SK-N-SH treated with all-trans-retinoic acid at 6 μM for 48 hours (cell line): ENCODE results near the gene DIP2C.

ENCODE experiments used
- ATAC-seq: fragments of 200-7000 bp; cut with Tn5 transposase; 3 replicates; pipeline ENCODE4 v1.9.1; 2020; ENCODE audit warnings: mild to moderate bottlenecking, moderate library complexity
- ARNTL ChIP-seq: fragments of 450-650 bp; formaldehyde crosslinking; IDR thresholded peaks from 2 replicates; pipeline ENCODE4 v1.5.0; 2020; ENCODE audit warnings: low read depth, mild to moderate bottlenecking, moderate library complexity, borderline replicate concordance
- BACH2 ChIP-seq: fragments of 250-450 bp; sonication (Bioruptor Pico); IDR thresholded peaks from 2 replicates; pipeline ENCODE4 v1.9.0; 2021; ENCODE audit warnings: mild to moderate bottlenecking, borderline replicate concordance
- GLIS3 ChIP-seq: fragments of 250-450 bp; sonication (Bioruptor Pico); IDR thresholded peaks from 2 replicates; pipeline ENCODE4 v1.5.0; 2020; ENCODE audit warnings: mild to moderate bottlenecking, moderate library complexity
- ISL1 ChIP-seq: fragments of 250-450 bp; sonication (Bioruptor Pico); IDR thresholded peaks from 2 replicates; pipeline ENCODE4 v2.1.2; 2022; ENCODE audit warnings: mild to moderate bottlenecking, moderate library complexity
- PPARA ChIP-seq: fragments of 250-450 bp; sonication (Bioruptor Pico); IDR thresholded peaks from 2 replicates; pipeline ENCODE4 v1.5.0; 2020; ENCODE audit warnings: mild to moderate bottlenecking, borderline replicate concordance
- RARB ChIP-seq: fragments of 250-450 bp; sonication (Bioruptor Pico); IDR thresholded peaks from 2 replicates; pipeline ENCODE4 v1.8.0; 2021; ENCODE audit warnings: mild to moderate bottlenecking, moderate library complexity
- SNAI2 ChIP-seq: fragments of 250-450 bp; sonication (Bioruptor Pico); IDR thresholded peaks from 2 replicates; pipeline ENCODE4 v1.5.0; 2020; ENCODE audit warnings: mild to moderate bottlenecking, moderate library complexity
- TOX ChIP-seq: fragments of 250-450 bp; sonication (Bioruptor Pico); IDR thresholded peaks from 2 replicates; pipeline ENCODE4 v1.8.0; 2021; ENCODE audit warnings: mild to moderate bottlenecking, moderate library complexity, borderline replicate concordance
- ZC3H10 ChIP-seq: fragments of 250-450 bp; sonication (Bioruptor Pico); IDR thresholded peaks from 2 replicates; pipeline ENCODE4 v1.5.1; 2021; ENCODE audit warnings: mild to moderate bottlenecking, moderate library complexity
- ZFP3 ChIP-seq: fragments of 250-450 bp; sonication (Bioruptor Pico); IDR thresholded peaks from 2 replicates; pipeline ENCODE4 v1.5.0; 2020; ENCODE audit warnings: mild to moderate bottlenecking, moderate library complexity
- ZFP30 ChIP-seq: fragments of 450-650 bp; formaldehyde crosslinking; IDR thresholded peaks from 2 replicates; pipeline ENCODE4 v1.5.0; 2022; ENCODE audit warnings: mild to moderate bottlenecking, moderate library complexity
- ZNF565 ChIP-seq: fragments of 450-650 bp; formaldehyde crosslinking; conservative IDR thresholded peaks from 2 replicates; pipeline ENCODE4 v1.5.0; 2020; ENCODE audit warnings: low read depth, mild to moderate bottlenecking, moderate library complexity
- ZNF70 ChIP-seq: fragments of 450-650 bp; formaldehyde crosslinking; IDR thresholded peaks from 2 replicates; pipeline ENCODE4 v1.5.0; 2020; ENCODE audit warnings: mild to moderate bottlenecking, moderate library complexity
- ZNF8 ChIP-seq: fragments of 450-650 bp; formaldehyde crosslinking; IDR thresholded peaks from 2 replicates; pipeline ENCODE4 v1.5.0; 2020; ENCODE audit warnings: mild to moderate bottlenecking, moderate library complexity
- TF ChIP-seq, protein P1 (sequence below): fragments of 250-450 bp; sonication (Bioruptor Pico); IDR thresholded peaks from 2 replicates; pipeline ENCODE4 v1.5.0; 2020; ENCODE audit warnings: mild to moderate bottlenecking, moderate library complexity
- TF ChIP-seq, protein P2 (sequence below): fragments of 250-450 bp; sonication (Bioruptor Pico); IDR thresholded peaks from 2 replicates; pipeline ENCODE4 v1.5.1; 2021; ENCODE audit warnings: mild to moderate bottlenecking, moderate library complexity
- TF ChIP-seq, protein P3 (sequence below): fragments of 250-450 bp; sonication (Bioruptor Pico); IDR thresholded peaks from 2 replicates; pipeline ENCODE4 v1.8.0; 2021; ENCODE audit warnings: low read depth, mild to moderate bottlenecking, moderate library complexity, borderline replicate concordance
- TF ChIP-seq, protein P4 (sequence below): fragments of 250-450 bp; sonication (Bioruptor Pico); IDR thresholded peaks from 2 replicates; pipeline ENCODE4 v1.8.0; 2020; ENCODE audit warnings: mild to moderate bottlenecking, moderate library complexity, borderline replicate concordance

Gene DIP2C

DNA sequence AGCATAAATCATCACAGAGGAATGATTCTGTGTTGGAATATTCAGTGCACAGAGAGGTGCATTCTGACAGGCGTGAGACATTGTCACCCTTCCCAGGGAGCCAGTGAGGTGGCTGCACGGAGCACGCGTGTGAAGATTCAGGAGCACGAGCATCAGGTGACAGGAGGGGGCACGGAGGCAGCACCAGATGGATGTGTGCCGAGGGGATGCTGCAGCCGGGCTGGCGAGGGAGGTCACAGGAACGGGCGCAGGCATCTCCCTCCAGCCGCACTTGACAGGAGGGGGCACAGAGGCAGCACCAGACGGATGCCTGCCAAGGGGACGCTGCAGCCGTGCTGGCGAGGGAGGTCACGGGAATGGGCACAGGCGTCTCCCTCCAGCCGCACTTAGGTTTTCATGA lies 66.5 kb downstream of the DIP2C start:
- ATAC-seq = no peak
- TF ChIP-seq GLIS3 (CRISPR knock-in tag) (no peak), ARNTL (CRISPR knock-in tag) (no peak), ZFP3 (CRISPR knock-in tag) (no peak), SNAI2 (CRISPR knock-in tag) (no peak), ZC3H10 (CRISPR knock-in tag) (no peak), ZFP30 (CRISPR knock-in tag) (no peak), TOX (CRISPR knock-in tag) (no peak), PPARA (CRISPR knock-in tag) (no peak)
- TF ChIP-seq, protein P1, sequence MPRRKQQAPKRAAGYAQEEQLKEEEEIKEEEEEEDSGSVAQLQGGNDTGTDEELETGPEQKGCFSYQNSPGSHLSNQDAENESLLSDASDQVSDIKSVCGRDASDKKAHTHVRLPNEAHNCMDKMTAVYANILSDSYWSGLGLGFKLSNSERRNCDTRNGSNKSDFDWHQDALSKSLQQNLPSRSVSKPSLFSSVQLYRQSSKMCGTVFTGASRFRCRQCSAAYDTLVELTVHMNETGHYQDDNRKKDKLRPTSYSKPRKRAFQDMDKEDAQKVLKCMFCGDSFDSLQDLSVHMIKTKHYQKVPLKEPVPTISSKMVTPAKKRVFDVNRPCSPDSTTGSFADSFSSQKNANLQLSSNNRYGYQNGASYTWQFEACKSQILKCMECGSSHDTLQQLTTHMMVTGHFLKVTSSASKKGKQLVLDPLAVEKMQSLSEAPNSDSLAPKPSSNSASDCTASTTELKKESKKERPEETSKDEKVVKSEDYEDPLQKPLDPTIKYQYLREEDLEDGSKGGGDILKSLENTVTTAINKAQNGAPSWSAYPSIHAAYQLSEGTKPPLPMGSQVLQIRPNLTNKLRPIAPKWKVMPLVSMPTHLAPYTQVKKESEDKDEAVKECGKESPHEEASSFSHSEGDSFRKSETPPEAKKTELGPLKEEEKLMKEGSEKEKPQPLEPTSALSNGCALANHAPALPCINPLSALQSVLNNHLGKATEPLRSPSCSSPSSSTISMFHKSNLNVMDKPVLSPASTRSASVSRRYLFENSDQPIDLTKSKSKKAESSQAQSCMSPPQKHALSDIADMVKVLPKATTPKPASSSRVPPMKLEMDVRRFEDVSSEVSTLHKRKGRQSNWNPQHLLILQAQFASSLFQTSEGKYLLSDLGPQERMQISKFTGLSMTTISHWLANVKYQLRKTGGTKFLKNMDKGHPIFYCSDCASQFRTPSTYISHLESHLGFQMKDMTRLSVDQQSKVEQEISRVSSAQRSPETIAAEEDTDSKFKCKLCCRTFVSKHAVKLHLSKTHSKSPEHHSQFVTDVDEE (CRISPR knock-in tag) = no peak
- TF ChIP-seq, protein P2, sequence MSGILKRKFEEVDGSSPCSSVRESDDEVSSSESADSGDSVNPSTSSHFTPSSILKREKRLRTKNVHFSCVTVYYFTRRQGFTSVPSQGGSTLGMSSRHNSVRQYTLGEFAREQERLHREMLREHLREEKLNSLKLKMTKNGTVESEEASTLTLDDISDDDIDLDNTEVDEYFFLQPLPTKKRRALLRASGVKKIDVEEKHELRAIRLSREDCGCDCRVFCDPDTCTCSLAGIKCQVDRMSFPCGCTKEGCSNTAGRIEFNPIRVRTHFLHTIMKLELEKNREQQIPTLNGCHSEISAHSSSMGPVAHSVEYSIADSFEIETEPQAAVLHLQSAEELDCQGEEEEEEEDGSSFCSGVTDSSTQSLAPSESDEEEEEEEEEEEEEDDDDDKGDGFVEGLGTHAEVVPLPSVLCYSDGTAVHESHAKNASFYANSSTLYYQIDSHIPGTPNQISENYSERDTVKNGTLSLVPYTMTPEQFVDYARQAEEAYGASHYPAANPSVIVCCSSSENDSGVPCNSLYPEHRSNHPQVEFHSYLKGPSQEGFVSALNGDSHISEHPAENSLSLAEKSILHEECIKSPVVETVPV = no peak

DNA sequence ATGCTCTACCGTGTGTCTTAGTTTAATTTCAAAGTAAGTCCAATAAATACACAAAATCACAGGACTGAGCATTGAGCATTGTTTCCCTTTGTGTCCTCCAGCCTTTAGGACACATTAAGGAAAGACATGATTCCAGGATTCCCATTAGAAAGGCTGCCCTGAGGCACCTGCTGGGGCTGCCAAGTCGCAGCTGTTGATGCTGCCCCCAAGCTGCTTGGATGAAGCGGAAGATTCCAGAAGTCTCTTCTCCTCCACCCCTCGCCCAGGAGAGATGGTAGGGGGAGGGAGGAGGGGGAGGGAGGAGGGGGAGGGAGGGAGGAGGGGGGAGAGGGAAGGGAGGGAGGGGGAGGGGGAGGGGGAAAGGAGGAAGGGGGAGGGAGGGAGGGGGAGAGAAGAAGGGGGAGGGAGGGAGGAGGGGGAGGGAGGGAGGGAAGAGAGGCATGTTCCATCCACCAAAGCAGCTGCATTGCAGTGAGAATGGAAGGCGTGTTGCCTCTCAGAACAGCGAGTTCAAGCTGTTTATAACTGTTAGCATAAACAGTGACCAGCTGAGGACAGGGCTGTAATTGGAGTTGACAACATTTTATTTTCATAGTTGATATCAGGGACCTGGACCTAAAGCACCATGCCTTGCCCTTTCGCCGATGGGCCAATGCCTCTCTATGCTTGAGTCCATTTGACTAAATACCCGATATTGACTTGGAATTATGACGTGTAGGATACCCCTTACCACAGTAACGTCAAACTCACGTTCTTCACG lies 67.3 kb downstream of the DIP2C start:
- TF ChIP-seq ZNF8 (CRISPR knock-in tag) (no peak), TOX (CRISPR knock-in tag) (no peak), ZFP3 (CRISPR knock-in tag) (no peak)
- ATAC-seq = no peak

DNA sequence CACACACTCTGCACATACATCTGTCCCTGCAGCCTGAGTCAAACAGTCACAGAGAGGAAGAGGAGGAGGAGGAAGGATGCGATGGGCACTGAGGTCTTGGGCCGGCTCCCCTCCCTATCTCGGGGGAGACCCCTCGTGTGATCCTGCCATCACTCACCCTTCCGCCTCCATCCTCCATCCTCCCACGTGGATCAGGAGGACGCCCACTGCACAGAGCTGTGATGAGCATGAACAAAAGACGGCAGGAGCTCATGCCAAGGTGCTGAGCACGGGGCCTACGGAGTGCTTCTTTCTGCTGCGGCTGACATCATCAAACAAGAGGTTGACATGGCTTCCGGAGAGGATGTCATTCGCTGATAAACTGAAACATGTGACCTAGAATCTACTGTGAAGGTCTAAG lies 68.0 kb downstream of the DIP2C start:
- no peak for ATAC-seq
- TF ChIP-seq, protein P3, sequence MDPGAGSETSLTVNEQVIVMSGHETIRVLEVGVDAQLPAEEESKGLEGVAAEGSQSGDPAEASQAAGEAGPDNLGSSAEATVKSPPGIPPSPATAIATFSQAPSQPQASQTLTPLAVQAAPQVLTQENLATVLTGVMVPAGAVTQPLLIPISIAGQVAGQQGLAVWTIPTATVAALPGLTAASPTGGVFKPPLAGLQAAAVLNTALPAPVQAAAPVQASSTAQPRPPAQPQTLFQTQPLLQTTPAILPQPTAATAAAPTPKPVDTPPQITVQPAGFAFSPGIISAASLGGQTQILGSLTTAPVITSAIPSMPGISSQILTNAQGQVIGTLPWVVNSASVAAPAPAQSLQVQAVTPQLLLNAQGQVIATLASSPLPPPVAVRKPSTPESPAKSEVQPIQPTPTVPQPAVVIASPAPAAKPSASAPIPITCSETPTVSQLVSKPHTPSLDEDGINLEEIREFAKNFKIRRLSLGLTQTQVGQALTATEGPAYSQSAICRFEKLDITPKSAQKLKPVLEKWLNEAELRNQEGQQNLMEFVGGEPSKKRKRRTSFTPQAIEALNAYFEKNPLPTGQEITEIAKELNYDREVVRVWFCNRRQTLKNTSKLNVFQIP = no peak
- TF ChIP-seq ZFP30 (CRISPR knock-in tag) (no peak), PPARA (CRISPR knock-in tag) (no peak), ZNF70 (CRISPR knock-in tag) (no peak)

DNA sequence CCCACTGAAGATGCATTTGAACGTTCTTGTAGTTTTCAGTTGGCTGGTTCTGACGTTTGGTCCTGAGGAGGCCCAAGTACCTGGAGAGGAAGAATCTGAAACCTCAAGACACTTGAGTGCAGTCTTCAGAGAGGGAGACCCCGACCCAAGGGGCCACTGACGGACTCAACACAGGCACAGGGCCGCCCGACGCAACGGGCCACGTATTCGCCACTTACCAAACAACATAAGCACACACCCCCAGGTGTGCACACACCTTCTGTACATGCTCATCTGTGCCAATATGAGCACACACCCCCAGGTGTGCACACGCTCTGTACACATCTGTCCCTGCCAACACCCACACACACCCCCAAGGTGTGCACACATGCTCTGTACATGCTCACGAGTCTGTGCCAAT lies 68.5 kb downstream of the DIP2C start:
- ATAC-seq = no peak
- no peak for TF ChIP-seq GLIS3 (CRISPR knock-in tag)
- no peak for TF ChIP-seq ZFP30 (CRISPR knock-in tag)
- no peak for TF ChIP-seq RARB (CRISPR knock-in tag)
- TF ChIP-seq ISL1 (CRISPR knock-in tag) = no peak
- TF ChIP-seq ZFP3 (CRISPR knock-in tag) = no peak
- TF ChIP-seq ZNF70 (CRISPR knock-in tag) = no peak
- TF ChIP-seq, protein P4, sequence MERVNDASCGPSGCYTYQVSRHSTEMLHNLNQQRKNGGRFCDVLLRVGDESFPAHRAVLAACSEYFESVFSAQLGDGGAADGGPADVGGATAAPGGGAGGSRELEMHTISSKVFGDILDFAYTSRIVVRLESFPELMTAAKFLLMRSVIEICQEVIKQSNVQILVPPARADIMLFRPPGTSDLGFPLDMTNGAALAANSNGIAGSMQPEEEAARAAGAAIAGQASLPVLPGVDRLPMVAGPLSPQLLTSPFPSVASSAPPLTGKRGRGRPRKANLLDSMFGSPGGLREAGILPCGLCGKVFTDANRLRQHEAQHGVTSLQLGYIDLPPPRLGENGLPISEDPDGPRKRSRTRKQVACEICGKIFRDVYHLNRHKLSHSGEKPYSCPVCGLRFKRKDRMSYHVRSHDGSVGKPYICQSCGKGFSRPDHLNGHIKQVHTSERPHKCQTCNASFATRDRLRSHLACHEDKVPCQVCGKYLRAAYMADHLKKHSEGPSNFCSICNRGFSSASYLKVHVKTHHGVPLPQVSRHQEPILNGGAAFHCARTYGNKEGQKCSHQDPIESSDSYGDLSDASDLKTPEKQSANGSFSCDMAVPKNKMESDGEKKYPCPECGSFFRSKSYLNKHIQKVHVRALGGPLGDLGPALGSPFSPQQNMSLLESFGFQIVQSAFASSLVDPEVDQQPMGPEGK (CRISPR knock-in tag) = no peak
- TF ChIP-seq SNAI2 (CRISPR knock-in tag) = no peak
- TF ChIP-seq BACH2 = no peak
- TF ChIP-seq, protein P2 = no peak
- no peak for TF ChIP-seq ARNTL (CRISPR knock-in tag)
- no peak for TF ChIP-seq ZC3H10 (CRISPR knock-in tag)
- no peak for TF ChIP-seq ZNF565 (CRISPR knock-in tag)
- TF ChIP-seq, protein P1 (CRISPR knock-in tag) = no peak
